GM23338 (cell line): ENCODE measurements around the gene KRTAP5-6. TPM values are rescaled to one million over a fixed set of nuclear protein-coding genes. Genes with fewer than 3 reads are reported as not detected.

ENCODE experiments used
- ATAC-seq: fragments of 200-7000 bp; cut with Tn5 transposase; 3 replicates; pipeline ENCODE4 v1.9.1; 2020
- DNase-seq: peaks from one replicate; pipeline ENCODE4 v3.0.0-alpha.2; 2015; ENCODE audit warnings: low spot score
- H2AFZ ChIP-seq: fragments of 200-600 bp; sonication (generic); 2 replicates; pipeline ENCODE4 v1.8.0; 2016; ENCODE audit warnings: antibody characterized with exemption, mild to moderate bottlenecking, moderate library complexity
- H3F3A ChIP-seq: fragments of 200-600 bp; sonication (generic); replicated peaks from 2 replicates; pipeline ENCODE4 v1.8.0; 2017; ENCODE audit warnings: antibody characterized with exemption, mixed run types, low read depth
- H3K27ac ChIP-seq: fragments of 200-600 bp; sonication (generic); 2 replicates; pipeline ENCODE4 v1.6.1; 2016; ENCODE audit warnings: low read depth
- H3K27me3 ChIP-seq: fragments of 200-600 bp; sonication (generic); 2 replicates; pipeline ENCODE4 v1.8.0; 2016; ENCODE audit warnings: mild to moderate bottlenecking, mixed run types, moderate library complexity; ENCODE audit not compliant: insufficient read depth
- H3K36me3 ChIP-seq: fragments of 200-600 bp; sonication (generic); 2 replicates; pipeline ENCODE4 v1.8.0; 2016; ENCODE audit warnings: mild to moderate bottlenecking; ENCODE audit not compliant: insufficient read depth
- H3K4me1 ChIP-seq: fragments of 200-600 bp; sonication (generic); 2 replicates; pipeline ENCODE4 v1.8.0; 2016; ENCODE audit warnings: mild to moderate bottlenecking, moderate library complexity; ENCODE audit not compliant: insufficient read depth
- H3K4me2 ChIP-seq: fragments of 200-600 bp; sonication (generic); 2 replicates; pipeline ENCODE4 v1.7.1; 2017; ENCODE audit warnings: mixed run types
- H3K4me3 ChIP-seq: fragments of 200-600 bp; sonication (generic); 2 replicates; pipeline ENCODE4 v1.6.1; 2016; ENCODE audit warnings: mixed run types
- H3K79me2 ChIP-seq: fragments of 200-600 bp; sonication (generic); replicated peaks from 2 replicates; pipeline ENCODE4 v1.8.0; 2017; ENCODE audit warnings: mild to moderate bottlenecking; ENCODE audit not compliant: insufficient read depth
- H3K9me2 ChIP-seq: fragments of 200-600 bp; sonication (generic); 2 replicates; pipeline ENCODE4 v1.8.0; 2017; ENCODE audit not compliant: insufficient read depth
- H4K20me1 ChIP-seq: fragments of 200-600 bp; sonication (generic); replicated peaks from 2 replicates; pipeline ENCODE4 v1.8.0; 2017; ENCODE audit warnings: mild to moderate bottlenecking; ENCODE audit not compliant: insufficient read depth
- H3K27ac Mint-ChIP-seq: 2 replicates; pipeline ENCODE4 v1.8.0; 2020; ENCODE audit warnings: inconsistent platforms, mild to moderate bottlenecking, moderate library complexity, mixed read lengths
- H3K27me3 Mint-ChIP-seq: 3 replicates; pipeline ENCODE4 v1.8.0; 2022; ENCODE audit warnings: low read depth, mild to moderate bottlenecking, moderate library complexity, mixed read lengths, inconsistent platforms; ENCODE audit not compliant: insufficient read depth, poor library complexity
- H3K36me3 Mint-ChIP-seq: 3 replicates; pipeline ENCODE4 v1.8.0; 2021; ENCODE audit warnings: low read depth, mild to moderate bottlenecking, inconsistent platforms, moderate library complexity, mixed read lengths
- H3K4me1 Mint-ChIP-seq: 3 replicates; pipeline ENCODE4 v1.8.0; 2020; ENCODE audit warnings: mild to moderate bottlenecking, inconsistent platforms, mixed read lengths
- H3K4me3 Mint-ChIP-seq: 3 replicates; pipeline ENCODE4 v1.8.0; 2021; ENCODE audit warnings: moderate library complexity, mild to moderate bottlenecking, inconsistent platforms, mixed read lengths
- H3K9me3 Mint-ChIP-seq: 3 replicates; pipeline ENCODE4 v1.8.0; 2020; ENCODE audit warnings: moderate library complexity, mild to moderate bottlenecking, inconsistent platforms, mixed read lengths
- CREB1 ChIP-seq: fragments of 250-450 bp; sonication (Bioruptor Pico); IDR thresholded peaks from 2 replicates; pipeline ENCODE4 v1.5.0; 2020; ENCODE audit warnings: low read depth, mild to moderate bottlenecking, moderate library complexity
- JUNB ChIP-seq: IDR thresholded peaks from one replicate; pipeline ENCODE4 v1.6.1; 2016; ENCODE audit warnings: antibody characterized with exemption; ENCODE audit not compliant: unreplicated experiment
- NANOG ChIP-seq: IDR thresholded peaks from 2 replicates; pipeline ENCODE4 v1.6.1; 2016; ENCODE audit warnings: antibody characterized with exemption, borderline replicate concordance
- POLR2AphosphoS5 ChIP-seq: IDR thresholded peaks from 2 replicates; pipeline ENCODE4 v1.6.1; 2016; ENCODE audit warnings: antibody characterized with exemption, low read depth
- ZNF114 ChIP-seq: fragments of 250-450 bp; sonication (Bioruptor Pico); IDR thresholded peaks from 2 replicates; pipeline ENCODE4 v1.5.0; 2020; ENCODE audit warnings: mild to moderate bottlenecking, moderate library complexity
- polyA plus RNA-seq: library from polyadenylated mRNA; unstranded; fragments of >200 nt; fragmentation: Nextera tagmentation; extraction: Ambion mirVana; gene quantifications from 2 replicates; pipeline ENCODE4 v1.2.1, GENCODE V29; 2016
- total RNA-seq: library from RNA; depleted of rRNA; stranded (reverse); fragments of >200 nt; shearing (Covaris generic); gene quantifications from 2 replicates; pipeline ENCODE4 v1.2.3, GENCODE V29; 2014; rRNA removed
- TF ChIP-seq, protein P1 (sequence below): IDR thresholded peaks from one replicate; pipeline ENCODE4 v1.6.1; 2018; ENCODE audit warnings: antibody characterized with exemption; ENCODE audit not compliant: unreplicated experiment

KRTAP5-6 gene
- total and polyA plus RNA-seq, 2 experiments from 2014 or later = not detected

GRCh38 chr11:1746956-1747752, 50.2 kb downstream of the KRTAP5-6 start:
- Histone ChIP-seq H4K20me1 (no peaks in the 10 kb centered on the region), H3K27me3 (peaks cover 36% of the 10 kb centered on the region), H3K36me3 (no peaks in the 10 kb centered on the region), H3K27ac (no peak overlapping the region), H3K4me2 (no peak overlapping the region), H3K9me2 (0 out of 2 replicates have a peak, but pooled peaks cover 6% of the 10 kb centered on the region), H2AFZ (no peak overlapping the region), H3F3A (peaks cover 9% of the 10 kb centered on the region; the same call in 1 of the 2 replicates), H3K79me2 (no peaks in the 10 kb centered on the region), H3K4me1 (no peaks in the 10 kb centered on the region; the same call in 1 of the 2 replicates), H3K4me3 (no peak overlapping the region)
- peaks cover 9% of the 10 kb centered on the region for H3K9me3 Mint-ChIP-seq
- peaks cover 35% of the 10 kb centered on the region for H3K27me3 Mint-ChIP-seq
- TF ChIP-seq POLR2AphosphoS5 (no peak), ZNF114 (CRISPR knock-in tag) (no peak), CREB1 (no peak), NANOG (no peak), JUNB (no peak)
- TF ChIP-seq, protein P1, sequence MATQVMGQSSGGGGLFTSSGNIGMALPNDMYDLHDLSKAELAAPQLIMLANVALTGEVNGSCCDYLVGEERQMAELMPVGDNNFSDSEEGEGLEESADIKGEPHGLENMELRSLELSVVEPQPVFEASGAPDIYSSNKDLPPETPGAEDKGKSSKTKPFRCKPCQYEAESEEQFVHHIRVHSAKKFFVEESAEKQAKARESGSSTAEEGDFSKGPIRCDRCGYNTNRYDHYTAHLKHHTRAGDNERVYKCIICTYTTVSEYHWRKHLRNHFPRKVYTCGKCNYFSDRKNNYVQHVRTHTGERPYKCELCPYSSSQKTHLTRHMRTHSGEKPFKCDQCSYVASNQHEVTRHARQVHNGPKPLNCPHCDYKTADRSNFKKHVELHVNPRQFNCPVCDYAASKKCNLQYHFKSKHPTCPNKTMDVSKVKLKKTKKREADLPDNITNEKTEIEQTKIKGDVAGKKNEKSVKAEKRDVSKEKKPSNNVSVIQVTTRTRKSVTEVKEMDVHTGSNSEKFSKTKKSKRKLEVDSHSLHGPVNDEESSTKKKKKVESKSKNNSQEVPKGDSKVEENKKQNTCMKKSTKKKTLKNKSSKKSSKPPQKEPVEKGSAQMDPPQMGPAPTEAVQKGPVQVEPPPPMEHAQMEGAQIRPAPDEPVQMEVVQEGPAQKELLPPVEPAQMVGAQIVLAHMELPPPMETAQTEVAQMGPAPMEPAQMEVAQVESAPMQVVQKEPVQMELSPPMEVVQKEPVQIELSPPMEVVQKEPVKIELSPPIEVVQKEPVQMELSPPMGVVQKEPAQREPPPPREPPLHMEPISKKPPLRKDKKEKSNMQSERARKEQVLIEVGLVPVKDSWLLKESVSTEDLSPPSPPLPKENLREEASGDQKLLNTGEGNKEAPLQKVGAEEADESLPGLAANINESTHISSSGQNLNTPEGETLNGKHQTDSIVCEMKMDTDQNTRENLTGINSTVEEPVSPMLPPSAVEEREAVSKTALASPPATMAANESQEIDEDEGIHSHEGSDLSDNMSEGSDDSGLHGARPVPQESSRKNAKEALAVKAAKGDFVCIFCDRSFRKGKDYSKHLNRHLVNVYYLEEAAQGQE = no peak
- ATAC-seq = no peak
- peaks cover 11% of the 10 kb centered on the region; the same call in 2 of the 3 replicates for H3K4me1 Mint-ChIP-seq
- H3K4me3 Mint-ChIP-seq = no peak overlapping the region
- no peak for DNase-seq
- no peak overlapping the region for H3K27ac Mint-ChIP-seq
- H3K36me3 Mint-ChIP-seq = peaks cover 2% of the 10 kb centered on the region; the same call in 2 of the 3 replicates

Other genes starting within 250 kb of the KRTAP5-6 start
- 19.7 and 24.9 TPM in 2 replicates for gene MOB2, start 210.4 kb upstream of the KRTAP5-6 start, total RNA-seq
- gene MOB2, start 210.4 kb upstream of the KRTAP5-6 start, polyA plus RNA-seq = 7.7 and 10.1 TPM in 2 replicates
- gene DUSP8, start 124.9 kb upstream of the KRTAP5-6 start, total RNA-seq = 1.1 and 3.3 TPM in 2 replicates
- 1.1 TPM in 2 replicates for gene DUSP8, start 124.9 kb upstream of the KRTAP5-6 start, polyA plus RNA-seq
- gene KRTAP5-1, start 111.9 kb upstream of the KRTAP5-6 start, total RNA-seq = not detected in 2 replicates
- not detected in 2 replicates for gene KRTAP5-1, start 111.9 kb upstream of the KRTAP5-6 start, polyA plus RNA-seq
- gene KRTAP5-2, start 98.9 kb upstream of the KRTAP5-6 start, total RNA-seq = not detected in 2 replicates
- not detected in 2 replicates for gene KRTAP5-2, start 98.9 kb upstream of the KRTAP5-6 start, polyA plus RNA-seq
- gene KRTAP5-3, start 88.7 kb upstream of the KRTAP5-6 start, total RNA-seq = not detected in 2 replicates
- not detected in 2 replicates for gene KRTAP5-3, start 88.7 kb upstream of the KRTAP5-6 start, polyA plus RNA-seq
- not detected in 2 replicates for gene KRTAP5-4, start 75.1 kb upstream of the KRTAP5-6 start, total RNA-seq
- gene KRTAP5-4, start 75.1 kb upstream of the KRTAP5-6 start, polyA plus RNA-seq = not detected in 2 replicates
- not detected in 2 replicates for gene KRTAP5-5, start 67.4 kb upstream of the KRTAP5-6 start, total RNA-seq
- gene KRTAP5-5, start 67.4 kb upstream of the KRTAP5-6 start, polyA plus RNA-seq = not detected in 2 replicates
- not detected in 2 replicates for gene IFITM10, start 53.4 kb downstream of the KRTAP5-6 start, total RNA-seq
- 0.06 TPM in 1 of 2 replicates, not detected in the other for gene IFITM10, start 53.4 kb downstream of the KRTAP5-6 start, polyA plus RNA-seq
- 198 and 251 TPM in 2 replicates for gene CTSD, start 66.7 kb downstream of the KRTAP5-6 start, total RNA-seq
- 67.1 and 73.6 TPM in 2 replicates for gene CTSD, start 66.7 kb downstream of the KRTAP5-6 start, polyA plus RNA-seq
- gene SYT8, start 137.8 kb downstream of the KRTAP5-6 start, total RNA-seq = not detected in 2 replicates
- gene SYT8, start 137.8 kb downstream of the KRTAP5-6 start, polyA plus RNA-seq = not detected in 2 replicates
- gene TNNI2, start 141.8 kb downstream of the KRTAP5-6 start, total RNA-seq = not detected in 2 replicates
- gene TNNI2, start 141.8 kb downstream of the KRTAP5-6 start, polyA plus RNA-seq = not detected in 2 replicates
- not detected in 2 replicates for gene LSP1, start 155.9 kb downstream of the KRTAP5-6 start, total RNA-seq
- 0.84 and 0.96 TPM in 2 replicates for gene LSP1, start 155.9 kb downstream of the KRTAP5-6 start, polyA plus RNA-seq
- gene PRR33, start 194.7 kb downstream of the KRTAP5-6 start, total RNA-seq = 0.04 TPM in 1 of 2 replicates, not detected in the other
- gene PRR33, start 194.7 kb downstream of the KRTAP5-6 start, polyA plus RNA-seq = not detected in 2 replicates
- gene TNNT3, start 222.5 kb downstream of the KRTAP5-6 start, total RNA-seq = not detected in 2 replicates
- gene TNNT3, start 222.5 kb downstream of the KRTAP5-6 start, polyA plus RNA-seq = not detected in 2 replicates